Esophagus muscularis mucosa (tissue), 3 donors: Measurements from ENCODE around the gene LHCGR.

ENCODE experiments used
- POLR2A ChIP-seq: fragments of 450-650 bp; IDR thresholded peaks from one replicate; pipeline ENCODE4 v1.6.1; 2017; ENCODE audit warnings: antibody characterized with exemption, moderate library complexity, mild to moderate bottlenecking, low read depth
- POLR2AphosphoS5 ChIP-seq, 2 donors: sonication (generic); formaldehyde crosslinking; IDR thresholded peaks; one replicate each; pipeline ENCODE4 v1.6.1; 2017; ENCODE audit warnings: antibody characterized with exemption in 2 of 2
- TF ChIP-seq, protein P1 (sequence below), 3 experiments: fragments of 200-600 bp in 2 of 3; fragments of 450-650 bp in 1 of 3; sonication (generic) in 2 of 3; IDR thresholded peaks; one replicate each; pipeline ENCODE4 v1.5.1; 2017 to 2019; ENCODE audit warnings: antibody characterized with exemption in 3 of 3, mild to moderate bottlenecking in 2 of 3, moderate library complexity in 1 of 3

DNA sequence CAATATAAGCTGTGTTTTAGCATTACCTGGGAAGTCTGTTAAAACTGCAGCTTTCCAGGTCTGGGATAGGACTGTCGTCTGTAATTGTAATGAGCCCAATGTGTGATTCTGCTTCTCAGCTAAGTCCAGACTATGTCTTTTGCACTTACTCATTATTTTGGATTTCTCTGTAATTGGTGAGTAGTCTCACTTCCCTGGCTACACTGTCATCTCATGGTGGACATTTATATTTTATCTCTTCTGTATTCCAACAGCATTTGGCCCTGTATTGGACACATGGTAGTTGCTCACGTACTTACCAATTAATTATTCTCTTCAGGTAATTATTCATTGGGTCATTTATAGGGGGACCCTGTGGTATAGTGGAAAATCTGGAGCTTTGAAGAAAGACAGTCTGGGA lies 28.0 kb downstream of the LHCGR start:
- TF ChIP-seq, protein P1, sequence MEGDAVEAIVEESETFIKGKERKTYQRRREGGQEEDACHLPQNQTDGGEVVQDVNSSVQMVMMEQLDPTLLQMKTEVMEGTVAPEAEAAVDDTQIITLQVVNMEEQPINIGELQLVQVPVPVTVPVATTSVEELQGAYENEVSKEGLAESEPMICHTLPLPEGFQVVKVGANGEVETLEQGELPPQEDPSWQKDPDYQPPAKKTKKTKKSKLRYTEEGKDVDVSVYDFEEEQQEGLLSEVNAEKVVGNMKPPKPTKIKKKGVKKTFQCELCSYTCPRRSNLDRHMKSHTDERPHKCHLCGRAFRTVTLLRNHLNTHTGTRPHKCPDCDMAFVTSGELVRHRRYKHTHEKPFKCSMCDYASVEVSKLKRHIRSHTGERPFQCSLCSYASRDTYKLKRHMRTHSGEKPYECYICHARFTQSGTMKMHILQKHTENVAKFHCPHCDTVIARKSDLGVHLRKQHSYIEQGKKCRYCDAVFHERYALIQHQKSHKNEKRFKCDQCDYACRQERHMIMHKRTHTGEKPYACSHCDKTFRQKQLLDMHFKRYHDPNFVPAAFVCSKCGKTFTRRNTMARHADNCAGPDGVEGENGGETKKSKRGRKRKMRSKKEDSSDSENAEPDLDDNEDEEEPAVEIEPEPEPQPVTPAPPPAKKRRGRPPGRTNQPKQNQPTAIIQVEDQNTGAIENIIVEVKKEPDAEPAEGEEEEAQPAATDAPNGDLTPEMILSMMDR (IDR thresholded peaks at IDR 0.05) = no peak
- TF ChIP-seq POLR2AphosphoS5 (IDR thresholded peaks at IDR 0.05) (no peak), POLR2A (no peak)
